Dedifferentiated amniotic fluid mesenchymal stem cell (primary cell): ENCODE results near the gene GNAZ.

Source experiments
- DNase-seq: peaks from one replicate; pipeline ENCODE4 v3.0.0-alpha.2; 2016; ENCODE audit errors: extremely low spot score

GNAZ gene

DNA sequence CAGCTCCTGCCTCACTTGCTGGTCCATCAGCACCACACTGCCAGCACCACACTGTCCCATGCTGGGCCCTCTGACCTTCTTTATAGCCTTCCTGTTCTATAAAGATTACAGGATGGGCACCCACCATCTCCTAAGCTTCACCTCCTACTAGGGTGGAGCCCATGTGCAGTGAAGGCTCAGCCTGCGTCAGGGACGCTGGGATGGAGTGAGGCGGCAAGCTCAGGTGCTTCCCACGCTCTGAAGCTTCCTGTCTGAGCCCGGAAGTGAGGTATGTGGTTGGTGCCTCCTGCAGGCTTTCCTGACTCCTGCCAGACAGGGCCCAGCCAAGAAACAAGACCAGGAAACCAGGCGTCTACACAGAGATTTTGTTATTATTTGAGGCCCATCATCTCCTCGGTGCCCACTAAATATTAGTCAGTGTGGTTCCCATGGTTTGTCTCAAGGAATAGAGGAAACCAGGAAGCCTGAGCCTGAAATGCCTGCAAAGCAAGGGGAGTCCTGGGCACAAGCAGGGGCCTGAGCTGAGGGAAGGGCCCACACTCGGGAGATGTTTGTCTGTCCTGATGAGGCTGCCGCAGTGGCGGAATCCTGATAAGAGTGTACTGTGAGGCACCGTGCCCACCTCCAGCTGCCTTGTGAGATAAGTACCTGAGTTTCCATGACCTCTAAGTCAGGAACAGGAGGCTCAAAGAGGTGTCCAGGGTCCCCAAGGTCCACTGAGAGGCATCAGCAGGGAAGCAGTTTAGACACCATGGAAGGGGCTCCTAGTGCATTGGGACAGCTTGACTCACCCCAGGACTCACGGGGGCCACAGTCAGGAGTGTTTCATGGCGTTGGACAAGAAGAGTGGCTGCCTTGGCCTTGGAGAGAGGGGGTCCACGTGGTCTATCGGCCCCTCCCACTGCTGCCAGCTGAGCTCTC lies 49.4 kb downstream of the GNAZ start:
- no peak for DNase-seq

DNA sequence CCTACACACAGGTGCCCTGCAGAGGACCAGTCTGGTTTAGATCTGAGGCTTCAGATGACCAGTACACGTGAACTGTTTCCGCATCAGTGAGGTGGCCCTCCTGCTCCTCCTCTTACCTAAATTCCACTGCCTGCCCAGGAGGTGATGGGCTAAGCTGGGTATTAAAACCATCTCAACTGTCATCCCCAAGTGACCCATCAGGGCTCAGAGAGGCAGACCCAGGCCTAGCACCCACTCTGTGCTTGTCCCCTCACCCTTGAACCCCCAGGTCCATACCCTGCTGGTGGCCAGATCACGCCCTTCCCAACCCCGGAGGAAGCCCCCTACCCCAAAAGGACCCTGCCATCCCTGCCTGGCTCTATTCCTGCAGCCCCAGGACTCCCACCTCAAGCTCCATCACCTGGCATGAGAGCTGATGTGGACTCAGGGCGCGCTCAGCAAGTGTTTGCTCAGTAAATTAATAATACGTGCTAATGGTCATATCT lies 50.1 kb downstream of the GNAZ start:
- DNase-seq = no peak

DNA sequence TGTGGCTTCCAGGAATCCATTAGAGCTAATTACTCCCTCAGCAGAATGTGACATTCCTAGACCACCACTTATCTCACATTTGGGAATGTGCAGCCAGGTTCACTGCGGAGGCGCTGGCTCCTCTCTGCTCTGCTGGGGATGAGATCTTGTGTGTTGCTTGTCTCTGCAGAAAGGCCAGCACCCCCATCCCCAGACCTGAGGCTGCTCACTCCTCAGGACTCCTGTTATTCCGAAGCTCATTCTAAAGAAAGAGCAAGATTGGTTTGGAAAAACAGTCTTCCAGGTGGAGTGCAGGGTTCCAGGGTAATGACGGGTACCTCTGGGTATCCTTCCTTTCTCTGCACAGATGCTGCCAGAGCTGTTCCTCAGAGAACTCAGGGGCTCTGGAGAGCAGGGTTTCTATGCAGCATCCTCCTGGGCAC lies 50.7 kb downstream of the GNAZ start:
- DNase-seq = no peak

DNA sequence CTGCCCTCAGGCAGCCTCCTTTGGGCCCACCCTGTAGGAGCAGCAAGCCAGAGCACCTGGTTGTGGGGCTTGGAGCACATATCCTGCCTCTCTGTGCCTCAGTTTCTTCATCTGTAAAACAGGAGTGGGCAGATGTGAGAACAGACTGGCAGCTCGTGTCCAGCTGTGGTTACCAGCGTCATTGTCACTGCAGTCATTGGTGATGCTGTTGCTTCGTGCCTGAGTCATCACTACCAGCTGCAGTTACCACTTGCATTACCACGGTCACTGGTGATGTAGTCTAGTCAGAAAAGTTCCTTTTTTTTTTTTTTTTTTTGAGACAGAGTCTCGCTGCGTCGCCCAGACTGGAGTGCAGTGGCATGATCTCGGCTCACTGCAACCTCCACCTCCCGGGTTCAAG lies 51.1 kb downstream of the GNAZ start:
- no peak for DNase-seq

DNA sequence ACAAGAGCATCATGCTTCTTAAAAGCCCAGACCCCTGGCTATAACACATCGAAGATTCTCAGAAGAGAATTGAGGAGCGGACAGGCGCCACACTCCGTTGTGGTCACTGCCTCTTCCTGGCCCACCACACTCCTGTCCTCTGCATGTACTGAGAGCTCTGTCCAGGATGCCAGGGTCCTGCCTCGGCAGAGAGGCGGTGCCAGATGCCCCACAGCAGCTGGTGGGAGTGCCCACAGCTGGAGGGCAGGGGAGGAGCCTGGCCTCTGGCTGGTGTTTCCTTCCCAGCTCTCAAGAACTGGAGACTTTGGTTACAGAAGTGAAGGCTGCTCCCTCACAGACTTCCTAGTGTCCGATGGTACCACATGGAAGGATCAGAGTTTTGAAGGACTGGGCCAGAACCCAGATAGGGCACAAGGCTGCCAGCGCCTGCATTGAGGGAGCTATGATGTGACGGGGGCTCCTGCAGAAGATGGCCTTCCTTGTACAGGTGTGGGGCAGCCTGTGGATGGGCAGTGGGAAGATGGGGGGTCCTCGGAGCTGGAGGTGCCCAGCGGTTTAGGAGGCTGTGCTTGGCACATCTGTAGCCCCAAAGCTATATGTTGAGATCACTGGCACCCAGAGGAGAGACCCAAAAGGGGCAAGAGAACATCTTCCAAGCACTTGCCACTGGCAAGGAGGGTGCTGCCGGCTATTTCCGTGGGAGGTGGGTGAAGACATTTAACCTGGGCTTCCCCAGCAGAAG lies 52.1 kb downstream of the GNAZ start:
- no peak for DNase-seq

DNA sequence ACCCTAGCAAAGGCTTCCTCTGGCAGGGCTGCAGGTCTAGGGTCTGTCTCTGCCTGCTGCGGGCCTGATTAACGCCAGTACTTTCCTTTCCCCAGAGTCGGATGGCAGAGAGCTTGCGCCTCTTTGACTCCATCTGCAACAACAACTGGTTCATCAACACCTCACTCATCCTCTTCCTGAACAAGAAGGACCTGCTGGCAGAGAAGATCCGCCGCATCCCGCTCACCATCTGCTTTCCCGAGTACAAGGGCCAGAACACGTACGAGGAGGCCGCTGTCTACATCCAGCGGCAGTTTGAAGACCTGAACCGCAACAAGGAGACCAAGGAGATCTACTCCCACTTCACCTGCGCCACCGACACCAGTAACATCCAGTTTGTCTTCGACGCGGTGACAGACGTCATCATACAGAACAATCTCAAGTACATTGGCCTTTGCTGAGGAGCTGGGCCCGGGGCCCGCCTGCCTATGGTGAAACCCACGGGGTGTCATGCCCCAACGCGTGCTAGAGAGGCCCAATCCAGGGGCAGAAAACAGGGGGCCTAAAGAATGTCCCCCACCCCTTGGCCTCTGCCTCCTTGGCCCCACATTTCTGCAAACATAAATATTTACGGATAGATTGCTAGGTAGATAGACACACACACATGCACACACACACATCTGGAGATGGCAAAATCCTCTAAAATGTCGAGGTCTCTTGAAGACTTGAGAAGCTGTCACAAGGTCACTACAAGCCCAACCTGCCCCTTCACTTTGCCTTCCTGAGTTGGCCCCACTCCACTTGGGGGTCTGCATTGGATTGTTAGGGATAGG lies 52.9 kb downstream of the GNAZ start:
- DNase-seq = no peak

DNA sequence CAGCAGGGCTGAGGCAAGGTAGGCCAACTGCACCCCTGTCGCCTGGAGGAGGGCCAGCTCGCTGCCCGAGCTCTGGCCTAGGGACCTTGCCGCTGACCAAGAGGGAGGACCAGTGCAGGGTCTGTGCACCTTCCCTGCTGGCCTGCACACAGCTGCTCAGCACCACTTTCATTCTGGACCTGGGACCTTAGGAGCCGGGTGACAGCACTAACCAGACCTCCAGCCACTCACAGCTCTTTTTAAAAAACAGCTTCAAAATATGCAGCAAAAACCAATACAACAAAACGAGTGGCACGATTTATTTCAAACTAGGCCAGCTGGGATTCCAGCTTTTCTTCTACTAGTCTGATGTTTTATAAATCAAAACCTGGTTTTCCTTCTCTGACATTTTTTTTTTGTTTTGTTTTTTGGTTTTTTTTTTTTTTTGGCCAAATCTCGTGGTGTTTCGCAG lies 53.5 kb downstream of the GNAZ start:
- DNase-seq = no peak

DNA sequence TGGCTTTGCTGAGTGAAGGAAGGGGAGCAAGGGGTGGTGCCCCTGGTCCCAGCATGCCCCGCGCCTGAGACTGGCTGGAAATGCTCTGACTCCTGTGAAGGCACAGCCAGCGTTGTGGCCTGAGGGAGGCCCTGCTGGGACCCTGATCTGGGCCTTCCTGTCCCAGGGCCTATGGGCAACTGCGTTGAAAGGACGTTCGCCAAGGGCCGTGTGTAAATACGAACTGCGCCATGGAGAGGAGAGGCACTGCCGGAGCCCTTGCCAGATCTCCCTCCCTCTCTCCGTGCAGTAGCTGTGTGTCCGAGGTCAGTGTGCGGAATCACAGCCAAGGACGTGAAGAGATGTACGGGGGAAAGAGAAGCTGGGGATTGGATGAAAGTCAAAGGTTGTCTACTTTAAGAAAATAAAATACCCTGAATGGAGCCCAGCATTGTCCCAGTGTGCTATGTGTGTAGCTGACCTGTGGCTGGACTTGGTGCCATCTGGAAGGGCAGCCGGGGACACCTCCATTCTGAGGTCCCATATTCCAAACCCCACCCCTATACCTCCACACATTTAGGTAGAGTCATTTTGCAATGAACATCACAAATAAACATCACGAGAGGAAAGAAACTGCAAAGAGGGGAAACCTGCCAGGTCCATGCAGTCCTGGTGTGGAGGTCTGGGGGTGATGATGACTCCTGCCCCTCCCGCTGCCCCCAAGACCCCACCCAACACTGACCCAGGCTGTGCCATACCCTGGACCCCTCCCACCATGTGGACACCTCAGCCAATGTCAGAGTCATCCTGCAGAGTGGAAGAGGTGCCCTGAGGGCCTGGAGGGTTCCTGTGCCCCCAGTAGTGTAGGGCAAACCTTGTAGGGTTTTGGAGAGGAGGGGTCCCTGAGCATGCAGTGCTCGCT lies 54.5 kb downstream of the GNAZ start:
- no peak for DNase-seq

DNA sequence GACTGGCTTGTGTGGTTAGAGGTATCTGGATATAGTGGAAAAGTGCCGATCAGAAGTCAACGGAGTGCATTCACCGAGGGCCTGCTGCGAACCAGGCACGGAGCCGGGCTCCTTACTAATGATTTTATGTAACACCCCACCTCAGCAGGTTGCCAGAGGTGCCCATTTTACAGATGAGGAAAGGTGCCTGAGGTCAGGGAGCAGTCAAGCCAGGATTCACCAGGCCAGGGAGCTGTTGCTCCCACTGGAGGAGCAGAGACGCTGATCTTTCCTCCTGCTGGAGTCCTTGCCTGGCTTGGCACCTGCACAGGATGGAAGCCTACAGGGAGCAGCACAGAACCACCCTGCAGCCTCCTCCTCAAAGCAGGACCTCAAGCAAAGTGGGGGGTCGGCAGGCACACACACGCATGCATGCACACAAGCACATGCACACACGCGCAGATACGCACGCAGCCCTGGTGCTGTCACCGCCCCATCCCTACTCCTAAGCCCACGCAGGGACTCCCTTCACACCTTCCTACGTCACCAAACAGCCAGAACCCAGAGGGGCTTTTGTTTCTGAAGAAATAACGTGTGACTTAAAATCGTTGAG lies 55.3 kb downstream of the GNAZ start:
- DNase-seq = no peak

DNA sequence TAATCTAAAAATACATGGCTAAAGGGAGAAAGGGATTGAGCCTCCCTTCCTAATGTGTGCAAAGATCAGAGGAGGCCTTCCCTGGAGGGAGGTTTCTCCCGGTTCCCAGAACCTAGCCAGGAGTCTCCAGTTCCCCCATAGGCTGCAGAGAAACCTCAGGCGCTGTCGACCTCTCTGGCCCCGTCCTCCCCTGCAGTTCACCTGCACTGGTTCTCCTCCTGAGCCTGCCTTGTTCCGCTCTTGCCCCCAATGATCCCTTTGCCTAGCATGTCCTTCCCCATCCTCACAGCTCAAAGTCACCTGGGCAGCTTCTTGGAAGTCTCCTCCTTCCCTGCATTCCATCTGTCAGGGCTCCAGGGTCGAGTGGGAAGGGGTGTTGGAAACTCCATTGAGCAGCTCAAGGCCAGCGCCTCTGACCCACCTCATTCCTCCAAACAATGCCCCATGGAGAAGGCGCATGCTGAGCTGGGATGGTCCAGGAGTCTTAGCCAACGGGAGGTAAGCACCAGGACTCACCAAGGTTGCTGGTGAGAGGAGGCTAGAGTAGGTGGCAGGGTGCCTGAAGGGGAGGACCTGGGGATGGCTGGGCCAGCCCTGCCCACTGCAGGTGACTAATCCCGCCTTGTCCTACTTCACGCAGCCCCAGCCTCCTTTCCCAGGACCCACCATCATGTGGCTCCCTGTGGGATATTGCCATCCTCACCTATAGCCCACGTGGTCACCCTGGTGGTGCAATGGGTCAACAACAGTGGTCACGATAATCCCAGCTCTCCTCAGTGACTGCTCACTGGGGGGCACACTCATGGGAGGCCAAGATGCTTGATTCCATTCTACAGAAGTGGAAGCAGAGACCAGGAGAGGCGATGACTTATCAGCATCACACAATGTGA lies 56.1 kb downstream of the GNAZ start:
- DNase-seq = no peak

DNA sequence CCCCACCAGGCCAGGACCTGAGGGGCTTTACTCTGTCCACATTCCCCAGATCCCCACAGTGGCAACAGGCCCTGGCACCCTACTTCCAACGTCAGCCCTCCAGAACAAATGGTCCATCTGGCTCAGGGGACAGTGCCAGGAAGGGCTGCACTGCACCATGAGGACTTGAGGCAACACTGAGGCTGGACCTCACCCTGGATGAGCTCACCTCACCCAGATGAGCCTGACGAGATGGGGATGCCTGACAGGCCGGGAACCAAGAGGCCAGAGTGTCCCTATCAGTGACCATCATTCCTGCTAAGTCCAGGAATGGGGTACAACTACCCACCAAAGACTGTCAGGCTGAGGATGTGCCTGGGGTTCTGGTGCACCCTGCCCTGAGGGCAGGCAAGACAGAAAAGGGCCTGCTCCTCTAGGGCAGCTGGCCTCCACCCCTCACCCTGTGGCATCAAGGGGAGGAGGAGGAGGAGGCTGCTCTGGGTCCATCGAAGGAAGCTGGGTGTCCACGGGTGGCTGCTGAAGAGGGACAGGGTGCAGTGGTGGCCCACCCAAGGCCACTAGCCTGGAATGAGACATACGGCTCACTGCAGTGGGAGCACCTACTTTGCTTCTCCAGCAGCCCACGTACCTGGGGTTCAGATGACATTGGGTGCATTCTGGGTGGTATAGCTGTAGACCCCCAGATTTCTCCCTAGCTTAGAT lies 56.9 kb downstream of the GNAZ start:
- no peak for DNase-seq

DNA sequence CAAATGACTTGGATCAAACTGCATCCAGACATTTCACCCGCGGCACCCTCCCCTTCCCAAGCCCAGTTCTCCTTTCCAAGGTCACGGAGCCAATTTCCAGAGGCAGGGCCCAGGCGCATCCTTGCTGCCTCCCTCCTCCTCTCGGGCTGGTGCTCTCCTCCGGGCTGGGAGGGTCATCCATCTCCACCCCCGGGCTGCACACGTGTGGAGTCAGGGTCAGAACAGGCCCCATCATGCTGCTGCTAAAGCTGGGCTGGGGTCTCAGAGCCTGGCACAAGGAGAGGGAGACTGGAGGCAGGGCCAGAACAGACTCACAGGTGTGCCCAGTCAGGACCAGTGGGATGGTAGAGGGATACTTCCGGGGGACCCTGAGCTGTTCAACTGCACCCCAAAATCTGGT lies 57.5 kb downstream of the GNAZ start:
- DNase-seq = no peak

DNA sequence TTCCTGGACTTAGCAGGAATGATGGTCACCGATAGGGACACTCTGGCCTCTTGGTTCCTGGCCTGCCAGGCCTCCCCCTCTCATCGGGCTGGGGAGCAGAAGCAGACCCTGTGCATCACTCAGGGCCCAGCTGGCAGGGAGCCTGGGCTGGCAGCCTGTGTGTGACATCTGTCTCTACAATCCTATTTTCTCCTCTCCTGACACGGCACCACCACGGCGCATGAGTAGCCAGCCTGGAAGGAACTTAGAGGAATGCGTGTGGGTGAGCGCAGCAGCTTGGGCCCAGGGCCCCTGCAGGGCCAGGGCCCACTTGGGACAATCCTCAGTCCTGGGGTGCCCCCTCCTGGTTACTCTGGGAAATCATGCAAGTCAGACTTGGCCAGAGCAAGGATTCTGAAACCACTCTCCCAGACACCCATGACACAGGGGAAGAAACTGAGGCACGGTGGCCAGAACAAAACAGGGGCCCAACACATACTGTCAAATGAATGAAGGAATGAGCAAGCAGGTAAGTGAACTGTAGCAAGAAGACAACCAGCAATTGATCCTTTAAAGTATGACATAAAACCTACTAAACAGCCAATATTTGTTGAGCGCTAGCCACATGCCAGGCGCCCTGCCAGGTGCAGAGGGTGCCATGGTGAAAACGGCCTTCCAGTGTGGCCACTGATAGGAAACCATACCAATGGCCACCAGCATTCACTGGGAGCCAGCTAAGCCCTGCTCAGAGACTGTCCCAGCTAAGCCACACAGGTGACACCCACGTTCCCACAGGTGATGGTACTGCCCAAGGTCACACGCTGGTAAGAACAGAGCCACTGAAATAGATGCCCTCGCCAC lies 58.2 kb downstream of the GNAZ start:
- DNase-seq = peak; percentile 76

DNA sequence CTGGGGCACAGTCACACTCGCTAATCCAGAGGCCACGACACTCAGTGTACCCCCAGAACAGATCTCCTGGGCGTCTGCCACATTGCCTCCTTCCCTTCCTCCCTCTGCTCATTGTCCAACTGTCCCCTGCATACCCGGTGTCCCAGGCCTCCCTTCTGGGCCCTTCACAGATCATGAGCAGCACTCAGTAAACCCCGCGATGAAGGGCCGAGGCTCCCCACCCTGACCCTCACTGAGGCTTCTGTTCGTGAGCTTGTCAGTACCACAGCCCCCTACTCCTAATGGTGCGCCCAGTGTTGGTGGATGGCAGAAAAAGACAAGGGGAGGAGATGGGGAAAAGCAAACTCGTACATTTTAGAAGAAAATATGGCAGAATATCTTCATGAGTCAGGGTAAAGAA lies 58.8 kb downstream of the GNAZ start:
- no peak for DNase-seq

DNA sequence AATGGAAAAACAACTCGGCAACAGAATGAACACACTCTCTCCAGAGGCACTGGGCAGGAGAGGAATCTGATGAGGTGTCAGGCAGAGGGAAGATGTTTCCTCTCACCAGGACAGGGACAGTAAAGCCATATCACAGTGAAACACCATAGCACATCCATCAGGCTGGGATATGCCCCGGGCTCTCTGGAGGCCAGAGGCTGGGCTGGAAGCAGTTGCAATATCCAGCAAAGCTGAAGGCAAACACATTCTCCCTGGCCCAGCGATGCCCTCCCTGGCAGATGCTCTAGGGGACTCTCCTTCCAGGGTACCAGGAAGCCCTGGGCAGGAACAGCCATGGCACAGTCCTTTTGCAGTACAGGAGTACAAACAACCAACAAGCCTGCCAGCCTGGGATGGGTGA lies 60.4 kb downstream of the GNAZ start:
- no peak for DNase-seq

DNA sequence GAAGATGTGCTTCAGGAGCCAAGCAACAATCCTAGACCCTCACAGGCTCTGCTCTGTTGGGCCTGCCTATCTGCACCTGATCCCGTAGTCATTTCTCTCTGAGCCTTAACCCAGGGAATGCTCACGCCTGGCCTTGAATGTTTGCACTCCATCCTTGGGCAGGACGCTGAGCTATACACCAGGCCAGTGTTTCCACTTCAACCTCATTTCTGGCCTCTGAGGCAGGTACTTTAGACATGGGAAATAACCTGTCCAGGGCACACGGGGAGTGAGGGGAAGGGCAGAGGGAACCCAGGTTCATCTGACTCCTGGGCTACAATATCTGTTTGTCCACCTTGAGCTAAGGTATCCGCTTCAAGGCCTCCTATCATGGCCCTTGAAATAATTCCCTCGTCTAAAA lies 61.6 kb downstream of the GNAZ start:
- no peak for DNase-seq

DNA sequence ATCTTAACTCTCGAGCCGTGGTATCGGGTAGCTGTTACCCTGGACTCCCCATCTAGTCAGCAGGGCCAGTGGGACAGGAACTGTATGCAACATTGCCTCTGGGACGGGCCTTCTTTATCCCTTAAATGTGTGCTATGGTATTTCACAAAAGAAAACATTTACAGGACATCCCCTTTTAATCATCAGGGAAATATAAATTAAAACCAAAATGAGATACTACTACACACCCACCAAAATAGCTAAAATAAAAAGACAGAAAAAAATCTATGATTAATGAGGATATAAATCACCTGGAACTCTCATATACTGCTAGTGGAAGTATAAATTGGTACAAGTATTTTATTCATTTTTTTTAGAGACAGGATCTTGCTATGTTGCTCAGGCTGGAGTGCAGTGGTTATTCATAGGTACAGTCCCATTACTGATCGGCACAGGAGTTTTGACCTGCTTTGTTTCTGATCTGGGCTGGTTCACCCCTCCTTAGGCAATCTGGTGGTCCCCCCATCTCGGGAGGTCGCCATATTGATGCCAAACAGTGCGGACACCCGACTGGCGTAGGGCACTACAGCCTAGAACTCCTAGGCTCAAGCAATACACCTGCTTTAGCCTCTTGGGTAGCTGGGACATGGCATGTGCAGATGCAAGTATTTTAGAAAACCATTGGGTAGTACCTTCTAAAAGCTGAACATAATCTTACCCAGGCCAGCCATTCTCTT lies 62.2 kb downstream of the GNAZ start:
- no peak for DNase-seq
